ENCODE measurements around the gene JAG1.

DNA sequence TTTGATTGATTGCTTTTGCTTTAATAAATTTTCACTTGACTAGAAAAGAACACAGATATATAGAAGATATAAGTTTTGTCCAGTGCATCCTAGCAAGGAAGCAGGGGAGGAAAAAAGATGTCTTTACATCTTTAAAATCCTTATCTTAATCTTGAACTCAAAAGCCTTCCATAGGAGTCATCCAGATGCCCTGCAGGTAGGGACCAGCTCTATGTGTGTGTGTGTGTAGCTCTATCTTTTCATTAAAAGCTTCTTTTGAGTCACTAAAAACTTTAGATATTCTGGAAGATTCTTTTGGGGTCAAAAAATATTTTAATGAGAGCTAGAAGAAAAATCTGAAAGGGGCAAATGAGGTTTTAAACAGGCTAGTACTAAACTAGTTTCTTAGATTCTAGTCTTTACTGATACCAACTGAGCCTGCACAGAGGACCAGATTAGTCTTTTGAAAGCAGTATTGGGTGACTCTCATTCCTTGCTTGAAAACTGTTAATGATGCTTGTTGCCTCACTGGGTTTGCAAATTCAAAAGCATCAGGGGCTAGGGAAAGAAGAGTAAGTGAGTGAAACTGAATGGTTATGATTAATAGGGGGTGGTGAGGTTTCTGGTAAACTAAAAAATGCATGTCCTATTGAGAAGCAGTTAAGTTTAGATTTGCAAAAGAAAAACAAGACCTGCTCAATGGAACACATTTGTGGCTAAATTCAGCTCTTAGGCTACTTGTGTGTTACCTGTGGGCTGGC lies 40.6 kb upstream of the JAG1 start:
- TF ChIP-seq, protein P1, sequence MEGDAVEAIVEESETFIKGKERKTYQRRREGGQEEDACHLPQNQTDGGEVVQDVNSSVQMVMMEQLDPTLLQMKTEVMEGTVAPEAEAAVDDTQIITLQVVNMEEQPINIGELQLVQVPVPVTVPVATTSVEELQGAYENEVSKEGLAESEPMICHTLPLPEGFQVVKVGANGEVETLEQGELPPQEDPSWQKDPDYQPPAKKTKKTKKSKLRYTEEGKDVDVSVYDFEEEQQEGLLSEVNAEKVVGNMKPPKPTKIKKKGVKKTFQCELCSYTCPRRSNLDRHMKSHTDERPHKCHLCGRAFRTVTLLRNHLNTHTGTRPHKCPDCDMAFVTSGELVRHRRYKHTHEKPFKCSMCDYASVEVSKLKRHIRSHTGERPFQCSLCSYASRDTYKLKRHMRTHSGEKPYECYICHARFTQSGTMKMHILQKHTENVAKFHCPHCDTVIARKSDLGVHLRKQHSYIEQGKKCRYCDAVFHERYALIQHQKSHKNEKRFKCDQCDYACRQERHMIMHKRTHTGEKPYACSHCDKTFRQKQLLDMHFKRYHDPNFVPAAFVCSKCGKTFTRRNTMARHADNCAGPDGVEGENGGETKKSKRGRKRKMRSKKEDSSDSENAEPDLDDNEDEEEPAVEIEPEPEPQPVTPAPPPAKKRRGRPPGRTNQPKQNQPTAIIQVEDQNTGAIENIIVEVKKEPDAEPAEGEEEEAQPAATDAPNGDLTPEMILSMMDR (conservative IDR thresholded peaks at IDR 0.05; ENCODE audit: low read length): no peak
- TF ChIP-seq EZH2phosphoT487 (IDR thresholded peaks at IDR 0.05; ENCODE audit: borderline replicate concordance, low read depth, low read length): no peak

Measured in OCI-LY7 (cell line).